Neural cell (in vitro differentiated cells): Measurements from ENCODE around the gene PTPRN2.

Source experiments
- EP300 ChIP-seq: fragments of 450-650 bp; conservative IDR thresholded peaks from 2 replicates; pipeline ENCODE4 v1.6.1; 2014; ENCODE audit warnings: antibody characterized with exemption, mild to moderate bottlenecking, moderate library complexity; ENCODE audit not compliant: poor library complexity, severe bottlenecking
- EZH2 ChIP-seq: fragments of 200-600, 300-800 bp; shearing (Covaris generic), sonication (generic); IDR thresholded peaks from 2 replicates; pipeline ENCODE4 v1.6.1; 2014; ENCODE audit warnings: antibody characterized with exemption, low read length, borderline replicate concordance, mild to moderate bottlenecking; ENCODE audit not compliant: insufficient read depth, poor library complexity, severe bottlenecking
- MXI1 ChIP-seq: fragments of 450-650 bp; conservative IDR thresholded peaks from 2 replicates; pipeline ENCODE4 v1.6.1; 2014; ENCODE audit warnings: antibody characterized with exemption, mild to moderate bottlenecking; ENCODE audit not compliant: poor library complexity, severe bottlenecking
- SMC3 ChIP-seq: fragments of 450-650 bp; conservative IDR thresholded peaks from 2 replicates; pipeline ENCODE4 v1.6.1; 2014; ENCODE audit warnings: antibody characterized with exemption, mild to moderate bottlenecking, moderate library complexity; ENCODE audit not compliant: poor library complexity
- TF ChIP-seq, protein P1 (sequence below): IDR thresholded peaks from 2 replicates; pipeline ENCODE4 v1.6.1; 2012; ENCODE audit warnings: borderline replicate concordance
- TF ChIP-seq, protein P2 (sequence below): fragments of 450-650 bp; IDR thresholded peaks from 2 replicates; pipeline ENCODE4 v1.5.1; 2014; ENCODE audit warnings: antibody characterized with exemption, mild to moderate bottlenecking, moderate library complexity; ENCODE audit not compliant: poor library complexity, severe bottlenecking

DNA sequence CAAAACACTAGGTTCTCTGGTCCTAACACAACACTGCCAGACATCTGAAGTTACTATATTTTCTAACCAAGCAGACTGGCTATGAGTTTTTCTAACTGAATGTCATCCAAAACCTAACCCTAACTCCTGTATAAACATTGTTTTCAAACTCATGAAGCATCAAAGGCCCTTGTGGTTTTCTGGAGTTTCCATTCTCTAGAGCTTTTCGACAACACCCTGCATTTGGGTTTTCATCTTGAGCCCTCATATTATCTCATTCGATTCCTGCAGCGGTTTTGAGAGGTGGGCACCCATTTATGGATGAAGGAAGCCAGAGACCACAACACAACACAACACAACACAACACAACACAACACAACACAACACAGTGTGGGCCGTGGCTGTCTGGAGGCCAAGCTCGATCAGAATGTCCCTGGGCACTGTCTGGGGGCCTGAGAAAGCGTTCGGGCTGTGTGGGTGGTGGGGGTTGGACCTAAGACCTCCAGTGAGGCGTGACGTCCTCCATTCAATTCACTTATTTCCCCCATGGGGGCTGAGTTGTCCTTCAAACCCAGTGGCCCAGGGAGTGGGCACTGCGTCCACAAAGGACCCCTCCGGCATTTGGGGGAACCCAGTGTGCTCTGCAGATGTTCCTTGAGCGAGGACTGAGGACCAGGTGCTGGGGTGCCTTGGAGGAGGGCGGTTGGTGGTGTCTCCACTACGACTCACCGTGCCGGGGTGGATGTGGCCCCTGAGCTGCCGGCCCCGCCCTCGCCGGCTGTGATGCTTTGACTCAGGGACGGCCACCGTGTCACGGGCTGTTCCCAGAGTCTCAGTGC is 760.4 kb downstream of the PTPRN2 start:
- TF ChIP-seq EP300 (no peak), EZH2 (no peak), MXI1 (no peak), SMC3 (no peak)
- TF ChIP-seq, protein P1, sequence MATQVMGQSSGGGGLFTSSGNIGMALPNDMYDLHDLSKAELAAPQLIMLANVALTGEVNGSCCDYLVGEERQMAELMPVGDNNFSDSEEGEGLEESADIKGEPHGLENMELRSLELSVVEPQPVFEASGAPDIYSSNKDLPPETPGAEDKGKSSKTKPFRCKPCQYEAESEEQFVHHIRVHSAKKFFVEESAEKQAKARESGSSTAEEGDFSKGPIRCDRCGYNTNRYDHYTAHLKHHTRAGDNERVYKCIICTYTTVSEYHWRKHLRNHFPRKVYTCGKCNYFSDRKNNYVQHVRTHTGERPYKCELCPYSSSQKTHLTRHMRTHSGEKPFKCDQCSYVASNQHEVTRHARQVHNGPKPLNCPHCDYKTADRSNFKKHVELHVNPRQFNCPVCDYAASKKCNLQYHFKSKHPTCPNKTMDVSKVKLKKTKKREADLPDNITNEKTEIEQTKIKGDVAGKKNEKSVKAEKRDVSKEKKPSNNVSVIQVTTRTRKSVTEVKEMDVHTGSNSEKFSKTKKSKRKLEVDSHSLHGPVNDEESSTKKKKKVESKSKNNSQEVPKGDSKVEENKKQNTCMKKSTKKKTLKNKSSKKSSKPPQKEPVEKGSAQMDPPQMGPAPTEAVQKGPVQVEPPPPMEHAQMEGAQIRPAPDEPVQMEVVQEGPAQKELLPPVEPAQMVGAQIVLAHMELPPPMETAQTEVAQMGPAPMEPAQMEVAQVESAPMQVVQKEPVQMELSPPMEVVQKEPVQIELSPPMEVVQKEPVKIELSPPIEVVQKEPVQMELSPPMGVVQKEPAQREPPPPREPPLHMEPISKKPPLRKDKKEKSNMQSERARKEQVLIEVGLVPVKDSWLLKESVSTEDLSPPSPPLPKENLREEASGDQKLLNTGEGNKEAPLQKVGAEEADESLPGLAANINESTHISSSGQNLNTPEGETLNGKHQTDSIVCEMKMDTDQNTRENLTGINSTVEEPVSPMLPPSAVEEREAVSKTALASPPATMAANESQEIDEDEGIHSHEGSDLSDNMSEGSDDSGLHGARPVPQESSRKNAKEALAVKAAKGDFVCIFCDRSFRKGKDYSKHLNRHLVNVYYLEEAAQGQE = no peak
- TF ChIP-seq, protein P2, sequence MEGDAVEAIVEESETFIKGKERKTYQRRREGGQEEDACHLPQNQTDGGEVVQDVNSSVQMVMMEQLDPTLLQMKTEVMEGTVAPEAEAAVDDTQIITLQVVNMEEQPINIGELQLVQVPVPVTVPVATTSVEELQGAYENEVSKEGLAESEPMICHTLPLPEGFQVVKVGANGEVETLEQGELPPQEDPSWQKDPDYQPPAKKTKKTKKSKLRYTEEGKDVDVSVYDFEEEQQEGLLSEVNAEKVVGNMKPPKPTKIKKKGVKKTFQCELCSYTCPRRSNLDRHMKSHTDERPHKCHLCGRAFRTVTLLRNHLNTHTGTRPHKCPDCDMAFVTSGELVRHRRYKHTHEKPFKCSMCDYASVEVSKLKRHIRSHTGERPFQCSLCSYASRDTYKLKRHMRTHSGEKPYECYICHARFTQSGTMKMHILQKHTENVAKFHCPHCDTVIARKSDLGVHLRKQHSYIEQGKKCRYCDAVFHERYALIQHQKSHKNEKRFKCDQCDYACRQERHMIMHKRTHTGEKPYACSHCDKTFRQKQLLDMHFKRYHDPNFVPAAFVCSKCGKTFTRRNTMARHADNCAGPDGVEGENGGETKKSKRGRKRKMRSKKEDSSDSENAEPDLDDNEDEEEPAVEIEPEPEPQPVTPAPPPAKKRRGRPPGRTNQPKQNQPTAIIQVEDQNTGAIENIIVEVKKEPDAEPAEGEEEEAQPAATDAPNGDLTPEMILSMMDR = no peak
